ES-I3 (cell line): ENCODE results near the gene DNAJA4.

ENCODE experiments used
- H3K36me3 ChIP-seq: 2 replicates; pipeline ENCODE4 v1.6.1; 2013; ENCODE audit warnings: mild to moderate bottlenecking, low read length, control low read depth, moderate library complexity; ENCODE audit not compliant: insufficient read depth
- H3K4me1 ChIP-seq: 2 replicates; pipeline ENCODE4 v1.6.1; 2013; ENCODE audit warnings: mild to moderate bottlenecking, control low read depth, low read length; ENCODE audit not compliant: insufficient read depth
- H3K9ac ChIP-seq: 2 replicates; pipeline ENCODE4 v1.6.1; 2013; ENCODE audit warnings: low read depth, mild to moderate bottlenecking, low read length, moderate library complexity
- H3K9me3 ChIP-seq: 2 replicates; pipeline ENCODE4 v1.6.1; 2013; ENCODE audit warnings: mild to moderate bottlenecking, low read length, moderate library complexity; ENCODE audit not compliant: control insufficient read depth, insufficient read depth

Gene DNAJA4

GRCh38 chr15:78307976-78308375, 43.6 kb downstream of the DNAJA4 start:
- H3K9me3 ChIP-seq = no peaks in the 10 kb centered on the region
- peaks cover 9% of the 10 kb centered on the region; the same call in 1 of the 2 replicates for H3K4me1 ChIP-seq
- H3K36me3 ChIP-seq = no peaks in the 10 kb centered on the region
- H3K9ac ChIP-seq = no peak overlapping the region

GRCh38 chr15:78308422-78309032, 44.2 kb downstream of the DNAJA4 start:
- Histone ChIP-seq H3K9me3 (no peaks in the 10 kb centered on the region), H3K4me1 (peaks cover 9% of the 10 kb centered on the region; the same call in 1 of the 2 replicates), H3K36me3 (no peaks in the 10 kb centered on the region), H3K9ac (no peak overlapping the region)

DNA sequence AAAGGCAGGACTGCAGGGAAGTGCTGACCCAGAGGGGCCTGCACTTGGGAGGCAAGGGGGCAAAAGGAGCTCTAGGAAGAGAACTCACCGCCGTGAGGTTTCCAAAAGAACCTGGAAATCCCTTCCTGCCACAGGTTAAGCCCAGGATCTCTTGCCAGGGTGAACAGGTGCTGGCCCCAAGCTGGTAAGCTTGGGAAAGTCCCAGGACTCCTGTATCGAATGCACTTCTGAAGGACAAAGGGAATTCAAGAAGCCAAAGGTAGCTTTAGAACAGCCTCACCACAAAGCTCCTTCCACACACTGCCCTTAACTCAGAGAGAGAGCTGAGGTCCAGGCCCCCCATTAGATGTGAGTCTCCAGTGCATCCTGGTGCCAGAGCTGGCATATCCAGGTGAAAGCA, 46.9 kb downstream of the DNAJA4 start:
- no peak overlapping the region for H3K9ac ChIP-seq
- H3K9me3 ChIP-seq = no peaks in the 10 kb centered on the region
- H3K4me1 ChIP-seq = peaks cover 11% of the 10 kb centered on the region; the same call in 1 of the 2 replicates
- H3K36me3 ChIP-seq = no peaks in the 10 kb centered on the region

- Histone ChIP-seq H3K9me3 (no peaks in the 10 kb centered on the region), H3K9ac (no peak overlapping the region), H3K4me1 (peaks cover 18% of the 10 kb centered on the region), H3K36me3 (no peaks in the 10 kb centered on the region)
These were observed 48.2 kb downstream of the DNAJA4 start for GRCh38 chr15:78312536-78312935.

DNA sequence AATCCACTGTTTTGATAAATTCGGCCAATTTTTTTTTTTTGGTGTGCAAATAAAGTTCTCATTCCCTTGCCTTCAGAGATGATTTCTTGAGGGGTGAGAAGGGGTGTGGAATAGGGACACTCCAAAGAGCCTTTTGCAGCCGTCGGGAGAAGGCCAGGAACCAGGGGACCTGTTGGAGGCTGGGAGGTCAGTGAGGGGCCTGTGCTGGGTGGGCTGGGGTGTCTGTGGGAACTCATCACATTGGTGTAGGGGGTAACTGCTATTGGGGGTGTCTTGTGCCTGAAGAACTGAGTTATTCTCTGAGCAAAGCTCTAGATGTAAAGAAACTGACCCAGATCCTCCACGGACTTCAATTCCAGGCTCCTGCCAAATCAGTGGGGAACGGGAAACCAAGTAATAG, 48.6 kb downstream of the DNAJA4 start:
- Histone ChIP-seq H3K4me1 (peaks cover 18% of the 10 kb centered on the region), H3K9ac (no peak overlapping the region), H3K9me3 (no peaks in the 10 kb centered on the region), H3K36me3 (no peaks in the 10 kb centered on the region)

DNA sequence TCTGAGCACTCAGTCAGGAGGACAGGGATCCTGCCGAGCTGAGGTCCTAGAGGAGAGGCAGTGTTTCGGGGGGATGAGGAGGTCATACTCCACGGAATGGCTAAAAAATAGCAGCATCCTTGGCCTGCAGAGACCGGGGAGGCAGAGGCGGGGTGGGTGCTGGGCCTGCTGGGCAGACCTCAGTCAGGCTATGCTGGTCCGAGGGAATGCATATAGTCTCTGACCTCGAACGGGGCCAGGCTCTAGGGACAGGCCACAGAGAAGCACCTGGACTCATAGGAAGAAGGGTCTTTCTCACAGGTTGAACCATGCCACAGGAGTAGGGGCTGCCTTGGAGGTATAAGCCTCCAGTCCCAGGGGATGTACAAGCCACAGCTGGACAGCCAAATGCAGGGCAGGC, 49.0 kb downstream of the DNAJA4 start:
- H3K36me3 ChIP-seq = no peaks in the 10 kb centered on the region
- H3K9me3 ChIP-seq = no peaks in the 10 kb centered on the region
- H3K4me1 ChIP-seq = peaks cover 18% of the 10 kb centered on the region
- no peak overlapping the region for H3K9ac ChIP-seq

DNA sequence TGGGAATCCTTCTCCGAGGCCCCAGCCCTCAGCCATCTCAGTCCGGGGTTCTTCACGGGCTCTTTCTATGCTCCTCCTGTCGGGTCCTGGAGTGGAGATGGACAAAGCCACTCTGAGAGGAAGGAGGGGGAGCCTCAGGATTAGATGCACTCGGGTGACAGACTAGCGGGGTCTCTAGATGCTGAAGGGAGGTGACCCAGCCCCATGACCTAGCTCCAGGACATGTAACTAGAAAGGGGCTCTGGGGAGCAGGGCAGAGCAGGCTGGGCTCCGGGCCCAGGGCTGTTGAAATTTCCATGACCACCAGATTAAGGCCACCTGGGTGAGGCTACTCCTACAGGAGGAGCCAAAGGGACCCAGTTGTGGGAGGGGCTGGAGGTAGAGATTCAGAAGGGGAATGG, 49.8 kb downstream of the DNAJA4 start:
- H3K9ac ChIP-seq = no peak overlapping the region
- H3K36me3 ChIP-seq = no peaks in the 10 kb centered on the region
- H3K4me1 ChIP-seq = peaks cover 18% of the 10 kb centered on the region
- no peaks in the 10 kb centered on the region for H3K9me3 ChIP-seq

DNA sequence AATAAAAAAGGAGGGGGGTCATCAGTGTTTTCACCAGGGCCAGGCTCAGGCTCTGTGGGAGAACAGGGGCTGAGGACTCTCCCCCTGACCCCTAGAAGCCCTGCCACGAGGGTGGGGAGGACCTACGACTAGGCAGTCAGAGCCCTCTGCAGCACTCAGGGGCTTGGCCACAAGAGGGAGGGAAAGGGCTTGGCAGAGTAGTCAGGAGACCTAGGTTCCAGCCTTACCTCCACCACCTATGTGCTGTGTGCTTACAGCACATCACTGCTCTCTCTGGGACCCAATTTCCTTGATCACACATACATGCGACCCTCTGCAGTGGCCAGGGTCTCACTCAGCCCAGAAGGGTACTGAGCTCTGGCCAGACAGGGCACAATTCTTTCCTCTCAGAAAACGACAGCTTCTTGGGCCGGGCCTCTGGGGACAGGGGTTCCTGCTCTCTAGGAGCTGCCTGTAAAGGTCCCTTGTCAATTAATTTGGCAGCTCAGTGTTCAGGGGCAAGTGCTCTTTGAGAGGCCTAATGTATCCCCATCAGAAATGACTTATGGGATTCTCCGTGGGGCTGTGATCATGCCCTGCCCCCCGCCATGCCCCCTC, 51.4 kb downstream of the DNAJA4 start:
- Histone ChIP-seq H3K9ac (no peak overlapping the region), H3K9me3 (no peaks in the 10 kb centered on the region), H3K4me1 (peaks cover 18% of the 10 kb centered on the region), H3K36me3 (no peaks in the 10 kb centered on the region)

- no peaks in the 10 kb centered on the region for H3K9me3 ChIP-seq
- H3K36me3 ChIP-seq = no peaks in the 10 kb centered on the region
- H3K4me1 ChIP-seq = peaks cover 23% of the 10 kb centered on the region
- H3K9ac ChIP-seq = no peak overlapping the region
These were observed 52.1 kb downstream of the DNAJA4 start for GRCh38 chr15:78316283-78317083.

- Histone ChIP-seq H3K4me1 (peaks cover 31% of the 10 kb centered on the region), H3K9ac (no peak overlapping the region), H3K36me3 (no peaks in the 10 kb centered on the region)
These were observed 52.9 kb downstream of the DNAJA4 start for GRCh38 chr15:78317145-78317836.

GRCh38 chr15:78319588-78319987, 55.2 kb downstream of the DNAJA4 start:
- peaks cover 34% of the 10 kb centered on the region for H3K4me1 ChIP-seq
- H3K36me3 ChIP-seq = no peaks in the 10 kb centered on the region
- H3K9ac ChIP-seq = no peak overlapping the region
- no peaks in the 10 kb centered on the region for H3K9me3 ChIP-seq

More at GRCh38 chr15:78317145-78317836, 52.9 kb downstream of the DNAJA4 start:
- H3K9me3 ChIP-seq = no peaks in the 10 kb centered on the region

GRCh38 chr15:78320183-78320582, 55.8 kb downstream of the DNAJA4 start:
- Histone ChIP-seq H3K36me3 (no peaks in the 10 kb centered on the region), H3K9ac (no peak overlapping the region), H3K9me3 (no peaks in the 10 kb centered on the region), H3K4me1 (peaks cover 39% of the 10 kb centered on the region)

GRCh38 chr15:78321041-78321570, 56.7 kb downstream of the DNAJA4 start:
- Histone ChIP-seq H3K9ac (no peak overlapping the region), H3K4me1 (peaks cover 37% of the 10 kb centered on the region), H3K36me3 (no peaks in the 10 kb centered on the region), H3K9me3 (no peaks in the 10 kb centered on the region)

GRCh38 chr15:78321786-78322185, 57.4 kb downstream of the DNAJA4 start:
- Histone ChIP-seq H3K9ac (no peak overlapping the region), H3K4me1 (peaks cover 31% of the 10 kb centered on the region), H3K9me3 (no peaks in the 10 kb centered on the region), H3K36me3 (no peaks in the 10 kb centered on the region)
